HG03457 (cell line): ENCODE results near the gene PLCB1.
"Not testable (repeated sequence)": the region's sequence is repeated elsewhere in the genome, so short reads cannot be mapped to it uniquely, and the experiment has no call there.

Experiments
- ATAC-seq: cut with Tn5 transposase; IDR thresholded peaks from one replicate; pipeline ENCODE4 v1.9.1; 2021; ENCODE audit warnings: moderate number of reproducible peaks; ENCODE audit not compliant: unreplicated experiment

The PLCB1 gene

GRCh38 chr20:8798505-8798904, 666.4 kb downstream of the PLCB1 start:
- no peak for ATAC-seq

GRCh38 chr20:8800089-8800488, 668.0 kb downstream of the PLCB1 start:
- ATAC-seq: no peak

- no peak for ATAC-seq
Measured at GRCh38 chr20:8801686-8802085, 669.6 kb downstream of the PLCB1 start.

- ATAC-seq: no peak
Measured at GRCh38 chr20:8803065-8803464, 671.0 kb downstream of the PLCB1 start.

- no peak for ATAC-seq
Measured at GRCh38 chr20:8803941-8804340, 671.9 kb downstream of the PLCB1 start.

GRCh38 chr20:8805737-8806442, 673.8 kb downstream of the PLCB1 start:
- no peak for ATAC-seq

GRCh38 chr20:8807480-8808201, 675.6 kb downstream of the PLCB1 start:
- no peak for ATAC-seq

- ATAC-seq: no peak
Measured at GRCh38 chr20:8808202-8808535, 676.1 kb downstream of the PLCB1 start.

GRCh38 chr20:8809107-8809953, 677.3 kb downstream of the PLCB1 start:
- no peak for ATAC-seq

- no peak for ATAC-seq
Measured at GRCh38 chr20:8811801-8812594, 679.9 kb downstream of the PLCB1 start.

GRCh38 chr20:8812817-8813216, 680.8 kb downstream of the PLCB1 start:
- ATAC-seq: no peak

- ATAC-seq: no peak
Measured at GRCh38 chr20:8815208-8815607, 683.1 kb downstream of the PLCB1 start.

GRCh38 chr20:8829256-8829655, 697.2 kb downstream of the PLCB1 start:
- no peak for ATAC-seq

GRCh38 chr20:8834294-8834693, 702.2 kb downstream of the PLCB1 start:
- ATAC-seq: not testable (repeated sequence)

- no peak for ATAC-seq
Measured at GRCh38 chr20:8834851-8835250, 702.8 kb downstream of the PLCB1 start.

- no peak for ATAC-seq
Measured at GRCh38 chr20:8837396-8837795, 705.3 kb downstream of the PLCB1 start.

GRCh38 chr20:8842525-8842924, 710.5 kb downstream of the PLCB1 start:
- ATAC-seq: no peak

- ATAC-seq: no peak
Measured at GRCh38 chr20:8844179-8844578, 712.1 kb downstream of the PLCB1 start.

- ATAC-seq: no peak
Measured at GRCh38 chr20:8849990-8850389, 717.9 kb downstream of the PLCB1 start.

GRCh38 chr20:8851446-8851845, 719.4 kb downstream of the PLCB1 start:
- ATAC-seq: no peak

- not testable (repeated sequence) for ATAC-seq
Measured at GRCh38 chr20:8851919-8852318, 719.9 kb downstream of the PLCB1 start.
